IgD-negative memory B cell (primary cell): ENCODE data around the gene TGFB2. TPM values are rescaled to one million over a fixed set of nuclear protein-coding genes. Genes with fewer than 3 reads are reported as not detected.

Source experiments
- H3K27ac Mint-ChIP-seq, 3 donors: one replicate each; pipeline ENCODE4 v1.8.0; 2020 to 2022; ENCODE audit warnings: mild to moderate bottlenecking in 3 of 3, mixed read lengths in 3 of 3, moderate library complexity in 1 of 3
- H3K27me3 Mint-ChIP-seq: one replicate; pipeline ENCODE4 v1.8.0; 2021; ENCODE audit warnings: mixed read lengths
- H3K36me3 Mint-ChIP-seq: one replicate; pipeline ENCODE4 v1.8.0; 2020; ENCODE audit warnings: mild to moderate bottlenecking, mixed read lengths
- H3K4me1 Mint-ChIP-seq, 3 donors: one replicate each; pipeline ENCODE4 v1.8.0; 2020 to 2022; ENCODE audit warnings: mixed read lengths in 3 of 3, mild to moderate bottlenecking in 1 of 3
- H3K4me3 Mint-ChIP-seq, 4 donors: one replicate each; pipeline ENCODE4 v1.8.0; 2020 to 2022; ENCODE audit warnings: mild to moderate bottlenecking in 4 of 4, mixed read lengths in 4 of 4, moderate library complexity in 3 of 4
- H3K9me3 Mint-ChIP-seq, 3 donors: one replicate each; pipeline ENCODE4 v1.8.0; 2020 to 2021; ENCODE audit warnings: mixed read lengths in 3 of 3, mild to moderate bottlenecking in 1 of 3
- polyA plus RNA-seq: library from polyadenylated mRNA; unstranded; fragments of 300-500 nt; fragmentation: Illumina TruSeq; gene quantifications from one replicate; pipeline ENCODE4 v1.2.3, GENCODE V29; 2021

Gene TGFB2
- polyA plus RNA-seq, 1 donor from 2014 or later: 0.59 TPM

DNA sequence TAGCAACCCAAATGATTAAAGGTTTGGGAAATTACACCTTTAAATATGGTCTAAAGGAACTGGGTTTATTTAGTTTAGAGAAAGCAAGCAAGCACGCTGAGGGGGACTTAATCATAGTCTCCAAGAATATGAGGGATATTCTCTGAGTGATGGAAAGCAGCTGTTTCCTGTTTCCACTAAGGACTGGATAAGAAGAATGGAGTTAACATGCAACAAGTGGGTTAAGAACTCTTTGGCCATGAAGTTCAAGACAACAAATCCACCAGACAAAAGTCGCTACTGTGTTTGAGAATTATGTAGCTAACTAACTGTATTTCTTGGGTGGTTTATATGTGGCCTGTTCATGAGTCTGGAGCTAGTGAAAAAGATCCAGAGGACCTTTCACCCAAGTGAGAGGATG, 85.7 kb downstream of the TGFB2 start:
- H3K27ac Mint-ChIP-seq: no peak overlapping the region
- H3K4me1 Mint-ChIP-seq: no peaks in the 10 kb centered on the region
- no peaks in the 10 kb centered on the region for H3K27me3 Mint-ChIP-seq
- peaks cover 4% of the 10 kb centered on the region for H3K36me3 Mint-ChIP-seq
- H3K4me3 Mint-ChIP-seq: no peak overlapping the region
- H3K9me3 Mint-ChIP-seq: no peaks in the 10 kb centered on the region

DNA sequence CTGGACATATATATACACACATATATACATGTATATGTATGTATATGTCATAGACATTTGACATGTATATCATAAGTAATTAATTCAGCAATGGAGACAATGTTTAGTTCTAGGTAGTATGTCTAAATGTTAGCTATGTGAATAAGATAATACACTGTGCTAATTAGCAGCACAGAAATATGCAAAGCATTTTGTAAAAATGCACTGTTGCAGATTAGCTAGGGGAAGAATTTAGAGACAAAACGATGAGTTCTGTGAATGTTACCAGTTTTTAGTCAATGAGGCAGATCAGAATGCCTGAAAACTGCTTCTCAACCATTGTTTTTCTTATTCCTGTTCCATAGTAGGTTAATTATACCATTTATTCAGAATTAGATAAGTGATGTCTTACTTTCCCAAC, 86.3 kb downstream of the TGFB2 start:
- Mint-ChIP-seq H3K9me3 (no peaks in the 10 kb centered on the region), H3K4me3 (no peak overlapping the region), H3K36me3 (peaks cover 4% of the 10 kb centered on the region), H3K27me3 (no peaks in the 10 kb centered on the region), H3K27ac (no peak overlapping the region), H3K4me1 (no peaks in the 10 kb centered on the region)

DNA sequence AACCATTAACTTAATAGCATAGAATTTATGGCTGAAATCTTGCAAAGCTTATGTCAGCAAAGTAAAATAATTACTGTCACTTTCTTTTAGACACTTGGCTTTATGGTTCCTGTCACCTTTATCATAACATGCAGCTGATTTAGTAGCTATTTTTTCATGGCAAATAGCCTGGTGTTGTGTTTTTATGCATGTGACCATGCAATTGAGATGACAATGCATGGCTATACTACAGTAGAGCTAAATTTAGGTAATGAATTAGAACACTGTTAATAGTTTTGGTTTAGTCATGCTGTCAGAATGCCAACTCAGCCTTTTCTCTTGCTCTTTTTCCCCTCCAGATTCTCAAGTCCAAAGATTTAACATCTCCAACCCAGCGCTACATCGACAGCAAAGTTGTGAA, 88.6 kb downstream of the TGFB2 start:
- H3K4me3 Mint-ChIP-seq: no peak overlapping the region
- H3K4me1 Mint-ChIP-seq: no peaks in the 10 kb centered on the region
- no peaks in the 10 kb centered on the region for H3K27me3 Mint-ChIP-seq
- peaks cover 4% of the 10 kb centered on the region for H3K36me3 Mint-ChIP-seq
- no peaks in the 10 kb centered on the region for H3K9me3 Mint-ChIP-seq
- no peak overlapping the region for H3K27ac Mint-ChIP-seq

DNA sequence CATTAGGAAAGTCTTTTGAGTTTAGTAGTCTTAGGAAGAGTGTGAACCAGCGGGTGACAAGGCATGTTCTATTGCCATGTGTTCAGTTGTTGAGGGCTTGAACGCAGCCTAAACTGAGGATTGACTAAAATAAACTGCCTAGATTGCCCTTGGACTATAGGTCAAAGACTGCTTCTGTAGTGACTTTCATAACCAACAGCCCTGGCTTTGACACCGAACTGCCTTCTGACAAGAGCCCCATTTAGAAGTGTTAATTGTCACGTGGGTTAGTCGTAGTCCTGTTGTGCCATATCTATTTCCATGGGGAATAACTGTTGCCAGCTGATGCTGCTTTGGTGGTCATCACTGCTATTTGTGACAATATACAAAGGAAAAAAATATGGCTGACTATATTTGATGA, 90.4 kb downstream of the TGFB2 start:
- H3K4me1 Mint-ChIP-seq: no peaks in the 10 kb centered on the region
- H3K27me3 Mint-ChIP-seq: no peaks in the 10 kb centered on the region
- H3K4me3 Mint-ChIP-seq: no peak overlapping the region
- no peaks in the 10 kb centered on the region for H3K9me3 Mint-ChIP-seq
- H3K27ac Mint-ChIP-seq: no peak overlapping the region
- H3K36me3 Mint-ChIP-seq: peaks cover 4% of the 10 kb centered on the region

DNA sequence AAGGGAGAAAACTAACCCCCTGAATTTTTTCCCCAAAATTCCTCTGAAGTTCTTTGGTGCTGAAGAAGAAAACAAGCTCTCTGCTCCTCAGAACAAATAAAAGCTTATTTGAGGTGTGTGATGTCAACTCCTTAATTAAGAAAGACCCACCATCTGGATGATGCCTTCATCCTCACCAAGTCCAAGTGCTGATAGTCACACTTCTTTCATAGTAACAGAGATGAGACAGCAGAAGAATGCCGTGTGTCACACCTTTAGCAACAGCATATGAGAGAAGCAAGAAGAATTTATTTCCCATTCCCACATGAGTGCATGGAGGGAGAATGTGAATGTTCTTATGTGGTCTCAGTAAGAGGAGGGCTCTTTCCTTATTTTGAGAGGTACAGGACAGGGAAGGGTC, 91.2 kb downstream of the TGFB2 start:
- Mint-ChIP-seq H3K4me3 (no peak overlapping the region), H3K27ac (no peak overlapping the region)

DNA sequence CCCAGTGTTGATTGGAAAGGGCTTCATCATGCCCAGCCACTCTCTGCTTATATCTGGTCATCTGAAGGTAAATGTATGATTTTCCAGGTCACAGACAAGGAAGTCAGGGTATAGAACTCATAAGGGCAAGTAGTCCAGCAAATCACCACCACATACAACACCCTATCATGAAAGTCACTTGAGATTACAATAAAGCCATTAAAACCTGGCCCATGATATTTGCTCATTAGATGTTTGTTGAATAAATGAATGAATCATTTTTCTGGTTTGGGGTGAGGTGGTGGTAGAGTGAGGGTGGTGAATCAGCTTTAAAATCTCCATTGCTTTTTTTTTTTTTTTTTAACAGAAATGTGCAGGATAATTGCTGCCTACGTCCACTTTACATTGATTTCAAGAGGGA, 91.9 kb downstream of the TGFB2 start:
- no peaks in the 10 kb centered on the region for H3K27me3 Mint-ChIP-seq
- no peak overlapping the region for H3K4me3 Mint-ChIP-seq
- H3K27ac Mint-ChIP-seq: no peak overlapping the region
- H3K4me1 Mint-ChIP-seq: no peaks in the 10 kb centered on the region
- peaks cover 4% of the 10 kb centered on the region for H3K36me3 Mint-ChIP-seq
- no peaks in the 10 kb centered on the region for H3K9me3 Mint-ChIP-seq

More for the DNA sequence above, 91.2 kb downstream of the TGFB2 start:
- H3K9me3 Mint-ChIP-seq: no peaks in the 10 kb centered on the region
- no peaks in the 10 kb centered on the region for H3K27me3 Mint-ChIP-seq
- H3K36me3 Mint-ChIP-seq: peaks cover 4% of the 10 kb centered on the region
- no peaks in the 10 kb centered on the region for H3K4me1 Mint-ChIP-seq

DNA sequence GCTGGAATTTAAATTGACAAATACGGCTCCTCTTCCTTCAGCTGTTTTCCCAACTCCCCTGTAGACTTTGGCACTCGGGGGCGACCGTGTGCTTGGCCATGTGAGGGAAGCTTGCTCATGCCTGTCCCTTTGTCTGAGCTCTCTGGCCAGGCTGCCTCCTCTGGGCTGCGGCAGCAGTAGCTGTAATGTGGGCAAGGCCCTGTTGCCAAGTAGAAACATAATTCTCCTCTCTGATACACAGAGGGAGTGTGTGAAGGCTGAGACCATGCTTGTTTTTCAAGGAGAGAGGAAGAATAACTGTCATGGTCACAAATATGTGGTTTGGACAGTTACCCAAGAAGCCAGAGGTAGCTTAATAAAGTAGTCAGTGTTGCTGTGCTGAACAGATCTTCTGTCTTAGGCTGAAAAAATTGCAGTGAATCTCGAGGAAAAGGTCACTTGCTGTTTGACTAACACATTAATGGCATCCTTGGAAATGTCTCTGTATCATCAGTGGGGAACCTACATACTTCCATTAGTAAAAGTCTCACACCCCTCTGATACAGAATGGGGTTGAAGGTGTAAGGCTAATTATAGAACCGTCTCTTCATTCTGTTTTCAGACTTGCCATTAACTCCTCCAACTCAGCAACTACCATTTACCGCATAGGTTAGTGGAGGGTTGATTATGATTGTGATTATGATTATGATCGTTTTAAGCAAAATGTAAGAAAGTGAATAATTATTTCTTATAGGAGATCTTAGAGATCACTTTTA, 94.6 kb downstream of the TGFB2 start:
- Mint-ChIP-seq H3K36me3 (peaks cover 2% of the 10 kb centered on the region), H3K27me3 (no peaks in the 10 kb centered on the region), H3K4me1 (peaks cover 0 to 3% (median 0%) of the 10 kb centered on the region in 3 donors), H3K27ac (peak overlapping the region in 1 of 3 donors; percentile 5), H3K9me3 (no peaks in the 10 kb centered on the region), H3K4me3 (no peak overlapping the region)

DNA sequence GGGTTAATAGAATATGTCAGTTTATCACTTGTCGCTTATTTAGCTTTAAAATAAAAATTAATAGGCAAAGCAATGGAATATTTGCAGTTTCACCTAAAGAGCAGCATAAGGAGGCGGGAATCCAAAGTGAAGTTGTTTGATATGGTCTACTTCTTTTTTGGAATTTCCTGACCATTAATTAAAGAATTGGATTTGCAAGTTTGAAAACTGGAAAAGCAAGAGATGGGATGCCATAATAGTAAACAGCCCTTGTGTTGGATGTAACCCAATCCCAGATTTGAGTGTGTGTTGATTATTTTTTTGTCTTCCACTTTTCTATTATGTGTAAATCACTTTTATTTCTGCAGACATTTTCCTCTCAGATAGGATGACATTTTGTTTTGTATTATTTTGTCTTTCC, 98.1 kb downstream of the TGFB2 start:
- H3K27me3 Mint-ChIP-seq: no peaks in the 10 kb centered on the region
- H3K4me3 Mint-ChIP-seq: no peak overlapping the region
- peaks cover 0 to 3% (median 0%) of the 10 kb centered on the region in 3 donors for H3K4me1 Mint-ChIP-seq
- no peaks in the 10 kb centered on the region for H3K9me3 Mint-ChIP-seq
- H3K27ac Mint-ChIP-seq: no peak overlapping the region
- no peaks in the 10 kb centered on the region for H3K36me3 Mint-ChIP-seq

DNA sequence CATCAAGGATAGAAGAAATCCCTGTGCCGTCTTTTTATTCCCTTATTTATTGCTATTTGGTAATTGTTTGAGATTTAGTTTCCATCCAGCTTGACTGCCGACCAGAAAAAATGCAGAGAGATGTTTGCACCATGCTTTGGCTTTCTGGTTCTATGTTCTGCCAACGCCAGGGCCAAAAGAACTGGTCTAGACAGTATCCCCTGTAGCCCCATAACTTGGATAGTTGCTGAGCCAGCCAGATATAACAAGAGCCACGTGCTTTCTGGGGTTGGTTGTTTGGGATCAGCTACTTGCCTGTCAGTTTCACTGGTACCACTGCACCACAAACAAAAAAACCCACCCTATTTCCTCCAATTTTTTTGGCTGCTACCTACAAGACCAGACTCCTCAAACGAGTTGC, 99.0 kb downstream of the TGFB2 start:
- Mint-ChIP-seq H3K4me3 (no peak overlapping the region), H3K27me3 (no peaks in the 10 kb centered on the region), H3K4me1 (peaks cover 0 to 3% (median 0%) of the 10 kb centered on the region in 3 donors), H3K36me3 (no peaks in the 10 kb centered on the region), H3K27ac (no peak overlapping the region), H3K9me3 (peaks cover 0 to 2% (median 0%) of the 10 kb centered on the region in 3 donors)

DNA sequence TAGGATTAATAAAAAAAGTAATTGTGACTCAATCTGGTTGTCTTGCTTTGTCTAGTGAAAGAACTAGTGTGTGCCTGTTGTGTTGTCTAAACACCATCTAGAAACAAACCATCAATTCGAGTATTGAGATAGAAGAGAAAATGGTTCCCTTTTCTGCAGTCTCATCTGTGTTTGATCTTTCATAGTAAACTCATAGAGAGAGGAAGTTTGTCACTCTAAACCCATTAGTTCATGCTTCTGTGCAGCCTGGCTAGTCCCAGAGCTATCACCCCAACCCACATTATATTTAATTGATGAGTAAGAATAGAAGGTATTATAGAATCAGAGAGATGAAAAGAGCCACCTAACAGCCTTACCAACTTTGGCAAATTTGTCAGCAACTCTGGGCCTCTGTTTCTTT, 99.5 kb downstream of the TGFB2 start:
- Mint-ChIP-seq H3K9me3 (peaks cover 0 to 4% (median 0%) of the 10 kb centered on the region in 3 donors), H3K36me3 (no peaks in the 10 kb centered on the region), H3K27ac (no peak overlapping the region), H3K27me3 (no peaks in the 10 kb centered on the region), H3K4me1 (peaks cover 0 to 3% (median 0%) of the 10 kb centered on the region in 3 donors), H3K4me3 (no peak overlapping the region)

DNA sequence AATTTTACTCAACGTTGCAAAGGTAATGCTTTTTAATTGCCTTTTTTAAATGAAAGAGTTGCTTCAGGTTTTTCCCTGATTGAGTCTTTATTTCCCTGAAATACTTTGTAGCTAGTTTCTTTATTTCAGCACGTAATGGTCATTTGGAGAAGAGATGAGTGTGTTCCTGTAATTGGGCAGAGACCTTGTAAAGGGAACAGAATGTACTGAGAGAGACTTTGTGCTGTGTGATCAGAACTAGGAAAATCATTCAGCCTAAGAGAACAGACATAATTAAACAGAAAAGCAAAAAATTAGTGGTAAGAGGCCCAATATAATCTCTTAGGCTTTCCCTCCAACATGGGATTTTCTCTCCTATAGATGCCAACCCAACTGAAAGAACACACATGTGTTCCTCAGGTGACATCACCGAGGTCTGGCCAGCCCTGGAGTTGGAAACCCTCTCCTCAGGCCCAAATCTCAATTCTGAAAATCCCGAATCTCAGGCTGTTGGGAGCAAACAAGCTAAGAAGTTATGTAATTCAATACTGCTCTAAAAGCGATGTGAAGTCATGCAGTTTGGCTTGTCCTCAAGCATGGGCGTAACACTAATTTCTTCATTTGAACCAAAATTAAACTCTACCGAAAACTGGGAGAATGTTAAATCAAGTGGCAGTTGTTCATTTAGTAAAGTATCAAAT, 102.0 kb downstream of the TGFB2 start:
- H3K27me3 Mint-ChIP-seq: no peaks in the 10 kb centered on the region
- H3K4me3 Mint-ChIP-seq: no peak overlapping the region
- no peaks in the 10 kb centered on the region for H3K36me3 Mint-ChIP-seq
- H3K27ac Mint-ChIP-seq: no peak overlapping the region
- peaks cover 0 to 3% (median 0%) of the 10 kb centered on the region in 3 donors for H3K4me1 Mint-ChIP-seq
- H3K9me3 Mint-ChIP-seq: peaks cover 0 to 4% (median 0%) of the 10 kb centered on the region in 3 donors

DNA sequence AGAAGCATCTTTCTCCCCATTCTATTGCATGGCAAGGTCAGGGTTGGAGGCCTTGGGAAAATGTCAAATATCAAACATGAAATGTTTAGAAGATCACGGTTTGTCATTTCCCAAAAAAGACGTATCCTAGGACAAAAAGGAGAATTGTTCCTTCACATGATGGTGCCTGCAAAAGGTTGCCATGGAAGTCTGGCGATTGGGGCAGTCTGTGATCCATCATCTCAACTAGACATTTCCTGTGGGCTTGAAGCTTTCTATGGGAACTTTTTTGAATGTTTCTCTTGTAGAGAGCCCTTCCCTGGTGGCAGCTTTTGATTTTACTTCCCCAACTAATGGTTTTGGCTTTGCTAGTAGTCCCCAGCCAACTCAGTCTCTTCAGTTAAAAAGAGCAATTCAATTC, 106.3 kb downstream of the TGFB2 start:
- Mint-ChIP-seq H3K36me3 (no peaks in the 10 kb centered on the region), H3K4me1 (peaks cover 0 to 3% (median 0%) of the 10 kb centered on the region in 3 donors), H3K9me3 (peaks cover 0 to 4% (median 0%) of the 10 kb centered on the region in 3 donors), H3K4me3 (no peak overlapping the region), H3K27me3 (no peaks in the 10 kb centered on the region), H3K27ac (no peak overlapping the region)

DNA sequence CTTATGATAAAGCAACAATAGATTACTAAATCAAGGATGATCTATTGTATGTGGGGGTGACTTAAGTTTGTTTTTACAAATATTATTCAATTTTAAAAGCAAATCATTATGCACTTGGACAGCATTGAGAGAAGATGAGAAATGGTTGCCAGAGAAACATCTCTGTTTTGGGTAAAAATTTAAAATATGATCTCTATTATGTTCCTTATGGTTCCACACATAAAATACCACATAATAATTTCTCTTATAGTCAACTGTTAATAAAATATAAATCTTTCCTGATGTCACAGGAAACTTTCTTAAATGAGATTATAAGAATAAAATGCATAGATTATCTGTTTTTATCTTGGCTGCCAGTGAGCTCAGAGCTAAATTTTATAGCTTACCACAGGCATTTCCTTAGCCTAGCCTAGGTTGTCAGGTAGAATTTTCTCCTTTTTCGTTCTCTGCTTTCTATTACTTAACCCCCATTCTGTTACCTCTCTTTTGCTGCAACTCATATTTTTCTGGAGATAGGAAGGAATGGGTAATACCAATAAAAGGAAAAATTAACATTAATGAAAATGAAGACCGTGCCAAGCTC, 109.7 kb downstream of the TGFB2 start:
- Mint-ChIP-seq H3K4me1 (peaks cover 0 to 3% (median 0%) of the 10 kb centered on the region in 3 donors), H3K9me3 (no peaks in the 10 kb centered on the region), H3K36me3 (no peaks in the 10 kb centered on the region), H3K27ac (no peak overlapping the region), H3K27me3 (no peaks in the 10 kb centered on the region), H3K4me3 (no peak overlapping the region)

DNA sequence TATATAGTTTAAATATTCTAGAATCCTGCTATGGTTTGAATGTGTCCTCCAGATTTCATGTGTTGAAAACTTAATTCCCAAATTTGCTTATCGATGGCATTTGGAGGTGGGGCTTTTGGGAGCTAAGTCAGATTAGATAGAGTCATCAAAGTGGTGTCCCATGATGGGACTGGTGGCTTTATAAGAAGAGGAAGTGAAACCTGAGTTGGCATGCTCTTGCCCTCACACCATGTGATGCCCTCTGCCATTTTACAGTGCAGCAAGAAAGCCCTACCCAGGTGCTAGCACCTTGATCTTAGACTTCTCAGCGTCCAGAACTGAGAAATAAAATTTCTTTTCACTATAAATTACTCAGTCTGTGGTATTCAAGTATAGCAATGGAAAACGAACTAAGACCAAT, 111.3 kb downstream of the TGFB2 start:
- H3K27me3 Mint-ChIP-seq: no peaks in the 10 kb centered on the region
- H3K27ac Mint-ChIP-seq: peak overlapping the region in 1 of 3 donors; percentile 46
- H3K36me3 Mint-ChIP-seq: no peaks in the 10 kb centered on the region
- H3K4me3 Mint-ChIP-seq: no peak overlapping the region
- H3K9me3 Mint-ChIP-seq: no peaks in the 10 kb centered on the region
- H3K4me1 Mint-ChIP-seq: peaks cover 0 to 8% (median 0%) of the 10 kb centered on the region in 3 donors

DNA sequence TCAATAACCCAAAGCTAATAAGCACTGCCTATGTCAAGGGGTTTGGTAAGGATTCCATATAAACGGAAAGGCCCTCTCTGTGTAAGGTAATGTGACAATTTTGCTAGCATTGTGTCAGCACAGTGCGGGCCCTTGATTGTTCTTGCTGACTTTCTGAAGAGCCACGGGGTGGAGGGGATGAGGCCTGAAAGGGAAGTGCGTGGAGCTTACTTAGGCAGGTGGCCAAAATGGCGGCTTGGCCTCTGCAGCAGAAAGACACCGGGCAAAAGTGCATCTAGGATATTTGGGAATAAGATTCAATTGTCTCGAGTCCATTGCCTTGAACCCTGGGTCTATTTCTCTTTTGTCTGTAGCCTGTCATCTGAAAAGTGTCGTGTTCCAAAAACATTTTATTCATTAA, 114.3 kb downstream of the TGFB2 start:
- Mint-ChIP-seq H3K27ac (peak overlapping the region in 1 of 3 donors; percentile 17), H3K4me1 (peaks cover 0 to 8% (median 0%) of the 10 kb centered on the region in 3 donors), H3K36me3 (no peaks in the 10 kb centered on the region), H3K9me3 (no peaks in the 10 kb centered on the region), H3K4me3 (no peak overlapping the region), H3K27me3 (no peaks in the 10 kb centered on the region)
